ENCODE results near the gene PICK1.

Gene PICK1

DNA sequence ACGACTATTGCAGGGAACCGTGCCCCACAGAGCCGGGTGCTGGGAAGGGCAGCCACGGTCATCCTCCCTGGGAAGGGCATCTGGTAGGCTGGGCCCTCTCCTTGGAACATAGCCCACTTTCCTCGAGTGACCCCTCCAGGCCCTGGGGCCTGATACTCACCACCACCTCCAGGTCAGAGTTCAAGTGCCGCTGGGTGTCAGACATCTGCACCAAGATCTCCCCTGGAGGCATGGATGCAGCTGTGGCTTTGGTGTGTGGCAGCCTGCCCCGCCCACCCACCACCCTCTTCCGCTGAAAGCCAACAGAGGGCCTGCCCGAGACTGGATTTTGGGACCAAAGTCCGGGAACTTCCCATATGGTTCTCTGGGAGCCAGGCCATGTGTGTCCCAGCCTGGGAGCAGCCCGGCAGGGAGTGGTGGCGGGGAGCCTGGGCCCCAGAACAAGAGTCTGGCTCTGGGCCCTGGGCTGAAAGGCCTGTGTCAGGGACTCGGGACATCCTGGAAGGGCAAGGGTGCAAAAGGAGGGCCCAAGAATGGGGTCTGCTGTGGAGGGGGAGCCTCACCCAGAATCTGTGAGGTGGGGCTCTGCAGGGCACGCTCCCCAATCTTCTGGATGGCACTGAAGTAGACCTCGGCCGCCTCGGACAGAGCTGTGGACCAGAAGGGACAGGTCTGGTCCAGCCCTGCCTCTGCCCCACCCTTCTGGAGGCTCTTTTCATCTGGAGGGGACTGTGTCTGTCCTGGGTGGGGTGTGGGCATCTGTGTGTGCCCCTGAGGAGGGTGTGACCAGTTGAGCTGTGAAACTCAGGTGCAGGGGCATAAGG lies 50.7 kb downstream of the PICK1 start:
- TF ChIP-seq, protein P1, sequence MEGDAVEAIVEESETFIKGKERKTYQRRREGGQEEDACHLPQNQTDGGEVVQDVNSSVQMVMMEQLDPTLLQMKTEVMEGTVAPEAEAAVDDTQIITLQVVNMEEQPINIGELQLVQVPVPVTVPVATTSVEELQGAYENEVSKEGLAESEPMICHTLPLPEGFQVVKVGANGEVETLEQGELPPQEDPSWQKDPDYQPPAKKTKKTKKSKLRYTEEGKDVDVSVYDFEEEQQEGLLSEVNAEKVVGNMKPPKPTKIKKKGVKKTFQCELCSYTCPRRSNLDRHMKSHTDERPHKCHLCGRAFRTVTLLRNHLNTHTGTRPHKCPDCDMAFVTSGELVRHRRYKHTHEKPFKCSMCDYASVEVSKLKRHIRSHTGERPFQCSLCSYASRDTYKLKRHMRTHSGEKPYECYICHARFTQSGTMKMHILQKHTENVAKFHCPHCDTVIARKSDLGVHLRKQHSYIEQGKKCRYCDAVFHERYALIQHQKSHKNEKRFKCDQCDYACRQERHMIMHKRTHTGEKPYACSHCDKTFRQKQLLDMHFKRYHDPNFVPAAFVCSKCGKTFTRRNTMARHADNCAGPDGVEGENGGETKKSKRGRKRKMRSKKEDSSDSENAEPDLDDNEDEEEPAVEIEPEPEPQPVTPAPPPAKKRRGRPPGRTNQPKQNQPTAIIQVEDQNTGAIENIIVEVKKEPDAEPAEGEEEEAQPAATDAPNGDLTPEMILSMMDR (IDR thresholded peaks at IDR 0.05; ENCODE audit: low read depth, low read length): no peak
- DNase-seq (ENCODE audit: low read depth, low spot score): no peak
- in situ Hi-C loops (cut with HindIII; ENCODE audit: low sequenced_read_pairs): no loop called here
- no peak overlapping the region for H3K4me3 ChIP-seq (ENCODE audit: low read depth, low read length)

DNA sequence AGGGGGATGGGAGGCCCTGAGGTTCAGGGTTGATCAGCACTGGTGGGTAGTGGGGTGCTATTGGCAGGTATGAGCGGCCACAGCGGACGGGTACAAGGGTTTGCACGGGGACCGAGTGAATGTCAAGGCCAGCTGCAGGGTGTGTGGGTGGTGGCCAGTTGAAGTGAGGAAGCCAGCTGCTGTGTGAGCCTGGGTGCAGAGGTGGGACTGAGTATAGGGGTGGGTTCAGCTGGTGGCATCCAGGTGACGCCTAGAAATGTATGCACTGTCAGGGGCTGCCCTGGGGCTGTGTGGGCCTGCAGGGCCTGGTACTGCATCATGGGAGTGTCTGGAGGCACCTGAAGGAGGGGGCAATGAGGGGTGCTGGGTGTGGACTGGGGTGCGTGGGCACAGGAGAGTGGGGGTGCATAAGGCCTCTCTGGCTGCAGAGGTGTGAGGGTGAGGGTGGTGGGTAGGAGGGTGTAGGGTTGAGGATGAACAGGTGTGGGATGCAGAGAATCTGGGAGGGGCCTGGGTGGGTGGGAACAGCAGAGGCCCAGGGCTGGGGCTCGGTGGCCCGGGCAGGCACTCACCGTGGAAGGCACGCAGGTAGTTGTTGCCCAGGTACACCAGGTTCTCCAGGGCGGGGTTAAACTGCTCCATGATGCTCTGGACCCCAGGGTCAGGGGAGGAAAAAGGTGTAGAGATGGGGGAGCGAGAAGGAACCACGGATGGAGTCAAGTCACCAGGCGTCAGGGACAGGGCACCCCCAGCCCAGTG lies 51.5 kb downstream of the PICK1 start:
- H3K4me3 ChIP-seq (ENCODE audit: low read depth, low read length): no peak overlapping the region
- no peak for DNase-seq (ENCODE audit: low read depth, low spot score)
- in situ Hi-C loops (cut with HindIII; ENCODE audit: low sequenced_read_pairs): no loop called here
- TF ChIP-seq, protein P1 (IDR thresholded peaks at IDR 0.05; ENCODE audit: low read depth, low read length): no peak

DNA sequence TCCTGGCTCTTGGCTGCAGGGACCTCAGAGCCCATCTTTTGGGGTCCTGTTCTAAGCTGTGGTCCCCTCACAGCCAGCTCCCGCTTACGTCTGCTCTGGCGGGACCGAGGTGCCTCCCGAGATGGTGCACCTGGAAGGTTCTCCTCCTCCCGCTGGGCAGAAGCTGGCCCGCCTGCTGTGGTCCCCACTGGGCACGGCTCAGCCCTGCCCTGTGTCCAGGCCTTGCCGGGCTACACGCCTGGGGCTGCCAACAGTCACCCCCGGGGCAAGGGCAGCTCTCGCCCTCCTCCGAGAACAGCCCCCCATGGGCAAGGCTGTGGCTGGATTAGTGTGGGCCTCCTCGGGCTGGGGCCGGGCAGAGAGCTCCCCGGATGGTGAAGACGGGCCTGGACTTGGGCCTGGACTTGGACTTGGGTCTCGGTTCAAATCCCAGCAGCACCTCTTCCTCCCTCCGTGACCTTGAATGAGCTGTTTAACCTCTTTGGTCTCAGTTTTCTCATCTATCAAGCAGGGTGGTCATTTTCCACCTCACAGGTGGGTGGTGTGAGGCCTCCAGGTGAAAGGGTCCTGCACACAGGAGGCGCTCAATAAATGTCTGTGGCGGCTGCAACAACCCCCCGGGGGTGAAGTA lies 52.3 kb downstream of the PICK1 start:
- in situ Hi-C loops (cut with HindIII; ENCODE audit: low sequenced_read_pairs): no loop called here
- TF ChIP-seq, protein P1 (IDR thresholded peaks at IDR 0.05; ENCODE audit: low read depth, low read length): no peak
- no peak for DNase-seq (ENCODE audit: low read depth, low spot score)
- H3K4me3 ChIP-seq (ENCODE audit: low read depth, low read length): no peak overlapping the region

DNA sequence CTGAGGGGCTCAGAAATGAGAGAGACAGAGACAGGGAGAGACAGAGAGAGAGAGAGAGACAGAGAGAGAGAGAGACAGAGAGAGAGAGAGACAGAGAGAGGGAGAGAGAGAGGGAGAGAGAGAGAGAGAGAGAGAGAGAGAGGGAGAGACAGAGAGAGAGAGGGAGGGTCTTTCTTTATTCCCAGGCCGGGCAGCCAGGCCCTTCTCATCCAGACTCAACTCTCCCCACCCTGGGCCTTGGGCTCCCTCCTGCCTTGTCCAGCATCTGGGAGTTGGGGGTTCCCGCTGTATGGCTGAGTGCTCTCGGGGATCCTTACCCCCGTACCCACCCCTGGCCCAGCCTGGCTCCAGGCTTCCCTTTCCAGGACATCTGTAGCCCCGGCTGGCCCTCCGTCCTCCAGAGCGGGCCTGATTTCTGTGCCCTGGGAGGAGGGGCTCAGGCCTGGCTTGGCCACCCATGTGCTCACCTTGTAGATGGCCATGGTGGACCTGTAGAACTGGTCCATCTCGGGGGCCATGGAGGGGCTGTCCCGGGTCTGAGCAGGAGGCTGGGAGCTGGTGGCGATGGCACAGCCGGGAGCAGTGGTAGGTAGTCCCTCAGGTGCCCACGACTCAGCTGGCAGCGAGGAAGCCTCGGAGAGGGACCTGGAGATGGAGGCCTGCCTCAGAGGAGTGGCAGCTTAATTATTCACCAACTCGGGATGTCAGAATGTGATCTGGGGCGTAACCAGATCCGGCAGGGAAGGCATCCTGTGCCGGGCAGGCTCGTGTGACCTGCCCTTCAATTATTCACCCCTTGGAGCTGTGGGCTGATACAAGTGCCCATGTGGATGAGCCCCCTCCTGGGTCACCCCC lies 53.0 kb downstream of the PICK1 start, which contains the start of gene BAIAP2L2:
BAIAP2L2 (minus strand) TSS at position 677 of the 855 bp plus-strand sequence; CDS start at position 518, 159 bp downstream.
- no peak for DNase-seq (ENCODE audit: low read depth, low spot score)
- H3K4me3 ChIP-seq (ENCODE audit: low read depth, low read length): no peak within 1 kb of the TSS
- TF ChIP-seq, protein P1 (IDR thresholded peaks at IDR 0.05; ENCODE audit: low read depth, low read length): no peak
- in situ Hi-C loops (cut with HindIII; ENCODE audit: low sequenced_read_pairs): no loop called here

DNA sequence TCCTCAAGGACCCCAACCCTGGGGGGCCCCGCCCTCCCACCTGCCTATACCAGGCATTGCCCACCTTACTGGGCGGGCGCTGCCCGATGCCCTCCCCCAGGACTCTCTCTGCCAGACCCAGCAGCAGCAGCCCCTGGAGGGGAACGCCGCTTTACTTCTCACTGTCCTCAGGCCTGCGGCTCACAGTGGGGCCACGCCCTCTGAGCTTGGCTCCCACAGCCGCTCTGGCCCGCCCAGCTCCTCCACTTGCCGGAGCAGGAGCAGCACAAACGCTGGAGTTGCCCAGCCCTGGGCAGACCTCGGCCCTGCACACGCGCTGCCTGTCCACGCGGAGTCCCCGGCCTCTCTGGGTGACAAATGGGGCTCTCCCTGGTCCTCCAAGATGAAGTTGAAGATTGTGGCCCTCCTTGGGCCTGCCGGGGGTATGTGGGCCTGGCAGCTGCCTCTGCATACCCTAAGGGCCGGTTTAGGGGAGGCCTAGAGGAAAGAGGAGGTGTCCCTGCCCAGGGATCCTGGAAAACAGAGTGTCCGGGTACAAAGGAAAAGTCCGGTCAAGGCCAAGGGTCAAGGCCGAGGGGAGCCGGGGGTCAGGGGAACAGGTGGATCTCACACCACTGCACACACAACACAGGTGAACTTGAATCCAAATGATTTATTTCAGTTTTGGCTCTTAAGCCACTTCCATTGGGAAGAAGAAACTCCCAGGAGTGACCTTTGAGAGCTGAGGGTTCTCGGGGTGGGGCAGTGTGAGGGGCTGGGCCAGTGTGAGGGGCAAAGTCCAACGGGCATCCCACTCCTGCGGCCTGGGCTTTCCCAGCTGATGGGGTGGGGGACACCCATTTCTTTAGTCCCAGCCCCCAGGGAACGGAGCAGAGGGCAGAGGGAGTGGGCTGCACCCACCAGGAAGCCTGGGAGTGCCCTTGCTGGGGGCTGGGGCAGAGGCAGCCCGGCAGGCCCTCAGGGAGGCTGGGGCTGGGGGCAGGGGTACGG lies 54.0 kb downstream of the PICK1 start:
- DNase-seq (ENCODE audit: low read depth, low spot score): no peak
- TF ChIP-seq, protein P1 (IDR thresholded peaks at IDR 0.05; ENCODE audit: low read depth, low read length): no peak
- in situ Hi-C loops (cut with HindIII; ENCODE audit: low sequenced_read_pairs): no loop called here
- no peak overlapping the region for H3K4me3 ChIP-seq (ENCODE audit: low read depth, low read length)
